Retinal pigment epithelial cell (primary cell): ENCODE measurements around the gene FAM163B.

ENCODE experiments used
- DNase-seq: peaks from one replicate; pipeline ENCODE4 v3.0.0-alpha.2; 2010; ENCODE audit warnings: low read depth
- H3K4me3 ChIP-seq: 2 replicates; pipeline ENCODE4 v1.5.1; 2011; ENCODE audit warnings: mild to moderate bottlenecking, low read length, control low read depth, moderate library complexity
- TF ChIP-seq, protein P1 (sequence below): conservative IDR thresholded peaks from 2 replicates; pipeline ENCODE4 v1.5.1; 2011; ENCODE audit warnings: low read depth, low read length, control low read depth, inconsistent platforms

Gene FAM163B

GRCh38 chr9:133599470-133600173 is 9.6 kb downstream of the FAM163B start:
- TF ChIP-seq, protein P1, sequence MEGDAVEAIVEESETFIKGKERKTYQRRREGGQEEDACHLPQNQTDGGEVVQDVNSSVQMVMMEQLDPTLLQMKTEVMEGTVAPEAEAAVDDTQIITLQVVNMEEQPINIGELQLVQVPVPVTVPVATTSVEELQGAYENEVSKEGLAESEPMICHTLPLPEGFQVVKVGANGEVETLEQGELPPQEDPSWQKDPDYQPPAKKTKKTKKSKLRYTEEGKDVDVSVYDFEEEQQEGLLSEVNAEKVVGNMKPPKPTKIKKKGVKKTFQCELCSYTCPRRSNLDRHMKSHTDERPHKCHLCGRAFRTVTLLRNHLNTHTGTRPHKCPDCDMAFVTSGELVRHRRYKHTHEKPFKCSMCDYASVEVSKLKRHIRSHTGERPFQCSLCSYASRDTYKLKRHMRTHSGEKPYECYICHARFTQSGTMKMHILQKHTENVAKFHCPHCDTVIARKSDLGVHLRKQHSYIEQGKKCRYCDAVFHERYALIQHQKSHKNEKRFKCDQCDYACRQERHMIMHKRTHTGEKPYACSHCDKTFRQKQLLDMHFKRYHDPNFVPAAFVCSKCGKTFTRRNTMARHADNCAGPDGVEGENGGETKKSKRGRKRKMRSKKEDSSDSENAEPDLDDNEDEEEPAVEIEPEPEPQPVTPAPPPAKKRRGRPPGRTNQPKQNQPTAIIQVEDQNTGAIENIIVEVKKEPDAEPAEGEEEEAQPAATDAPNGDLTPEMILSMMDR: no peak
- no peak for DNase-seq
- H3K4me3 ChIP-seq: no peak overlapping the region

- no peak for DNase-seq
- no peak overlapping the region for H3K4me3 ChIP-seq
- TF ChIP-seq, protein P1: no peak
Observed at GRCh38 chr9:133598978-133599377, 10.2 kb downstream of the FAM163B start.

GRCh38 chr9:133597316-133597957 is 11.8 kb downstream of the FAM163B start:
- H3K4me3 ChIP-seq: no peak overlapping the region
- TF ChIP-seq, protein P1: no peak
- no peak for DNase-seq

DNA sequence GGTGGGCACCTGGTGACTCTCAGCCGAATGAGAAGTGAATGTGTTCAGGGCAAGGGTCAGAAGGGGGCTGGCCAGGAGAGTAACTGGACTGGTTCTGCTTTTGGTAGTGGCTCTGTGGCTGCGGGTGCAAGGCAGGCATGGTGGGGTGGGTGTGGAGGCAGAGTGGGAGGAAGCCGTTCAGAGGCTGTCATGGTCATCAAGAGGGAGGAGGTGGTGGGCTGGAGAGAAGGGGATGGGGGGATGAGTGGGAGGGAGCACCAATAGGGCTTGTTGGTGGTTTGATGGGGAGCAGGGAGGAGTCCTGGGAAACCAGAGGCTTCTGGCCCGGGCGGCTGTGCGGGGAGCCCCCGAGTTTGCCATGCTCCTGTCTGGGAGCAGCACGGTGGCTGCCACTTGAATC is 13.3 kb downstream of the FAM163B start:
- TF ChIP-seq, protein P1: no peak
- no peak for DNase-seq
- no peak overlapping the region for H3K4me3 ChIP-seq

GRCh38 chr9:133594310-133594709 is 14.9 kb downstream of the FAM163B start:
- TF ChIP-seq, protein P1: no peak
- no peak overlapping the region for H3K4me3 ChIP-seq
- no peak for DNase-seq

DNA sequence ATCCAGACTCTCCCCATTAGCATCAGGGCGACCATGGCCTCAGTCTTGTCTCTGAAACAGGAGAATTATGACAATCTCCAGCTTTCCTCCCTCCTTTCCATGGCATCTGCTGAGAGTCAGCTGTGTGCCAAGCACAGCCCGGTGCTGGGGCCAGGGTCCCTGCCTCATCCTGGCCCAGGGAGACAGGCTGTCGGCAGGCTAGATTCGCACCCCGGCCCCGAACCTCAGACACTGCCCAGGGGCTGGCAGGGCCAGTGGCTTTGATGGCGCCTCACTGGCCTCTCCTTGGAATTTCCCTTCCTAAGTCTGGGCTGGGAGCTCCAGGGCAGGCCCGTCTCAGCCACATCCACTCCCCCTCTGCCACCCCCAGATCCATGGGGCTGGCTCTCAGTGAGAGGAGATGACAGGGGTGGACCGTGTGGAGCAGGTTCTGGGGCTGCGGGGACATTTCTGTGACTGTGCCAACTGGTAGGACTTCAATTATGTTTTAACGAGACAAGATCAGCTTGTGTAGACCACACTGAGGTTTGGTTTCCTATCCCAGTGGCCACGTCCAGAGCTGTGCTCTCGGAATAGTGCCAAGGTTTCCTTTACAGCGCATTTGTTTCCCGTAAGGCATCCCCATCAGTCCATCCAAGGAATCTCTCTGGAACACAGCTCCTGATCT is 15.5 kb downstream of the FAM163B start:
- TF ChIP-seq, protein P1: no peak
- H3K4me3 ChIP-seq: no peak overlapping the region
- no peak for DNase-seq
